SJSA1 (cell line): ENCODE results near the gene PC. TPM values are rescaled to one million over a fixed set of nuclear protein-coding genes. Genes with fewer than 3 reads are reported as not detected.
"Not testable (repeated sequence)": the region's sequence is repeated elsewhere in the genome, so short reads cannot be mapped to it uniquely, and the experiment has no call there.

ENCODE experiments used
- DNase-seq, 2 experiments: peaks; one replicate each; pipeline ENCODE4 v3.0.0-alpha.2; 2015 to 2020; ENCODE audit warnings: low spot score in 2 of 2, low read depth in 1 of 2
- H3K27ac ChIP-seq: fragments of 250-450 bp; sonication (Bioruptor Pico); 2 replicates; pipeline ENCODE4 v1.5.1; 2020; ENCODE audit warnings: mild to moderate bottlenecking, moderate library complexity
- H3K27me3 ChIP-seq: fragments of 250-450 bp; sonication (Bioruptor Pico); replicated peaks from 2 replicates; pipeline ENCODE4 v1.5.1; 2020; ENCODE audit warnings: mild to moderate bottlenecking, moderate library complexity
- H3K36me3 ChIP-seq: fragments of 250-450 bp; sonication (Bioruptor Pico); 2 replicates; pipeline ENCODE4 v1.5.1; 2020; ENCODE audit warnings: mild to moderate bottlenecking
- H3K4me1 ChIP-seq: fragments of 250-450 bp; sonication (Bioruptor Pico); replicated peaks from 2 replicates; pipeline ENCODE4 v1.6.1; 2021; ENCODE audit warnings: mild to moderate bottlenecking
- H3K4me3 ChIP-seq: fragments of 250-450 bp; sonication (Bioruptor Pico); 2 replicates; pipeline ENCODE4 v1.5.1; 2020; ENCODE audit warnings: mild to moderate bottlenecking
- H3K9me3 ChIP-seq: fragments of 250-450 bp; sonication (Bioruptor Pico); replicated peaks from 2 replicates; pipeline ENCODE4 v1.5.1; 2020; ENCODE audit warnings: mild to moderate bottlenecking
- total RNA-seq: library from RNA; depleted of rRNA; stranded (reverse); fragments of >200 nt; shearing (Covaris generic); gene quantifications from 2 replicates; pipeline ENCODE4 v1.2.3, GENCODE V29; 2014

Gene PC
- total RNA-seq, 1 experiment from 2014 or later: 42.0 TPM

DNA sequence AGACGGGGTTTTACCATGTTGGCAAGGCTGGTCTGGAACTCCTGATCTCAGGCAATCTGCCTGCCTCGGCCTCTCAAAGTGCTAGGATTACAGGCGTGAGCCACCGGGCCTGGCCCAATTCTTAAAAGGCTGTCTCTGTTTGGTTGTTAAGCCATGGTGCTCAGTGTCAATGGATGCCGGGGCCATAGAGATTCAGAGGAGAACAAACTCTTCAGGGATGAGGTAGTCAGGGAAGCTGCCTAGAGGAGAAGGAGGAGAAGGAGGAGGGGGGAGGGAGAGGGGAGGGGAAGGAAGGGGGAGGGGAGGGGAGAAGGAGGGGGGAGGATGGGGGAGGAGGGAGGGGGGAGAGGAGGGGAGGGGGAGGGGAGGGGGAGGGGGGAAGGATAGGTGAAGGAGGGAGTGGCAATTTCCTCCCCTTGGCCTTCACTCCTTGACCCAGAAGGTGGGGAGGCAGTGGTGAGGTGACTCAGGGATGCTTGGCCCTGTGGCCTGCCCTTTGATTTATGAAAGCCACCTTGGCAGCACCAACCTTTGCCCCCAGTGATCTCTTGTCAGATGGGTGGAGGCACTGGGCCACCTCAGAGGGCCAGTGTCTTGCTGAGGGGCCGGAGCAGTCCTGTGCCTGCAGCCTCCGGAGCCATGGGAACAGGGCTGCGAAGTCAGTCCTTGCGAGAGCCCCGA is 16.7 kb upstream of the PC start, which contains the start of gene C11orf86:
TSS of gene C11orf86 (plus strand) at position 581 of the 681 bp plus-strand sequence. CDS start at position 640, 59 bp downstream.
- no peak for DNase-seq
- Histone ChIP-seq H3K4me1 (peaks cover 22% of the 10 kb centered on the region), H3K9me3 (peaks cover 15% of the 10 kb centered on the region), H3K27me3 (no peaks in the 10 kb centered on the region), H3K36me3 (no peaks in the 10 kb centered on the region), H3K27ac (no peak within 1 kb of the TSS), H3K4me3 (no peak within 1 kb of the TSS)

GRCh38 chr11:66973956-66974580 is 15.9 kb upstream of the PC start:
- no peaks in the 10 kb centered on the region for H3K27me3 ChIP-seq
- H3K27ac ChIP-seq: no peak overlapping the region
- no peaks in the 10 kb centered on the region for H3K36me3 ChIP-seq
- H3K9me3 ChIP-seq: peaks cover 9% of the 10 kb centered on the region
- H3K4me1 ChIP-seq: peaks cover 28% of the 10 kb centered on the region
- DNase-seq: no peak
- no peak overlapping the region for H3K4me3 ChIP-seq

- no peaks in the 10 kb centered on the region for H3K27me3 ChIP-seq
- DNase-seq: no peak
- H3K4me3 ChIP-seq: no peak overlapping the region
- H3K36me3 ChIP-seq: no peaks in the 10 kb centered on the region
- peak overlapping the region; percentile 85 for H3K27ac ChIP-seq
- no peaks in the 10 kb centered on the region; the same call in 1 of the 2 replicates for H3K9me3 ChIP-seq
- peaks cover 39% of the 10 kb centered on the region for H3K4me1 ChIP-seq
These were observed 13.3 kb upstream of the PC start for GRCh38 chr11:66971488-66971887.

GRCh38 chr11:66970807-66971442 is 12.7 kb upstream of the PC start:
- H3K27ac ChIP-seq: peak overlapping the region; percentile 85
- H3K4me3 ChIP-seq: no peak overlapping the region
- H3K27me3 ChIP-seq: no peaks in the 10 kb centered on the region
- peak; percentile 95 to 98 for DNase-seq
- H3K4me1 ChIP-seq: peaks cover 39% of the 10 kb centered on the region
- no peaks in the 10 kb centered on the region for H3K36me3 ChIP-seq
- no peaks in the 10 kb centered on the region; the same call in 1 of the 2 replicates for H3K9me3 ChIP-seq

DNA sequence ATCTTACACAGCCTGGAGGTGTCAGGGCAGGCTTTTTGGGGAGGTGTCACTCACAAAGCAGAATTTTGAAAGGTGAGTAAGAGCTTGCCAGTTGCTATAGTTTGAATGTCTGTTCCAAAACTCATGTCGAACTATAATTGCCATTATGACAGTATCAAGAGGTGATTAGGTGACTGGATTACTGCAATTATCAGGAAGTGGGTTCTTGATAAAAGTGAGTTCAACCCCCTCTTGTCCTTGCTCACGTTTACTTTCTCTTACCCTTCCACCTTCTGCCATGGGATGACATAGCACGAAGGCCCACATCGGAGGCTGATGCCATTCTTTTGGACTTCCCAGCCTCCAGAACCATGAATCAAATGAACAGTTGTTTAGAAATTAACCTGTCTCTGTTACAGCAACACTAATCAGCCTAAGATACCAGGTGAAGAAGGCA is 12.2 kb upstream of the PC start:
- no peak for DNase-seq
- Histone ChIP-seq H3K9me3 (no peaks in the 10 kb centered on the region; the same call in 1 of the 2 replicates), H3K27ac (peak overlapping the region; percentile 85), H3K4me1 (peaks cover 39% of the 10 kb centered on the region), H3K27me3 (no peaks in the 10 kb centered on the region), H3K36me3 (no peaks in the 10 kb centered on the region), H3K4me3 (no peak overlapping the region)

GRCh38 chr11:66969584-66970225 is 11.5 kb upstream of the PC start:
- peaks cover 43% of the 10 kb centered on the region for H3K4me1 ChIP-seq
- H3K9me3 ChIP-seq: no peaks in the 10 kb centered on the region; the same call in 1 of the 2 replicates
- no peaks in the 10 kb centered on the region for H3K36me3 ChIP-seq
- peak overlapping the region; percentile 85 for H3K27ac ChIP-seq
- H3K4me3 ChIP-seq: no peak overlapping the region
- no peaks in the 10 kb centered on the region for H3K27me3 ChIP-seq
- DNase-seq: peak in 1 of 2 experiments; percentile 69

GRCh38 chr11:66967670-66968425 is 9.7 kb upstream of the PC start:
- peak overlapping the region; percentile 2 for H3K27ac ChIP-seq
- H3K4me1 ChIP-seq: peaks cover 43% of the 10 kb centered on the region
- no peak overlapping the region for H3K4me3 ChIP-seq
- no peaks in the 10 kb centered on the region for H3K36me3 ChIP-seq
- no peaks in the 10 kb centered on the region; the same call in 1 of the 2 replicates for H3K9me3 ChIP-seq
- no peaks in the 10 kb centered on the region for H3K27me3 ChIP-seq
- DNase-seq: peak in 1 of 2 experiments; percentile 43

DNA sequence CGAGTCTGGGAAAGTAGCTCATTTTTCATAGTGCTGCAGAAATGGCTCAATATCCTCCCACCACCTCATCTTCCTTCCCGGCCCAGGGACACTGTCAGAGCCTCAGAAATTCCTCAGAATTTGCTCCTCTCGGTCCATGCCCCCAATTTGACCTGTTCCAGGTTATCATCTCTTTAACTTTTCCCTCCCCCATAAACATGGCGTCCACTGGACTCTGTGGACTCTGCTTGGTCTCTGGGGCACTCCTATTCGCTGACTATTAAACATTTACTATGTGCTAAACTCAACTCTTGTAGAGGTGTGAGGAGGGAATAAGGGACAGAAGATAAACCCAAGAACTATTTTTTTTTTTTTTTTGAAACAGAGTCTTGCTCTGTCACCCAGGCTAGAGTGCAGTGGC is 8.2 kb upstream of the PC start:
- Histone ChIP-seq H3K27me3 (no peaks in the 10 kb centered on the region), H3K4me1 (peaks cover 36% of the 10 kb centered on the region), H3K4me3 (no peak overlapping the region), H3K27ac (no peak overlapping the region), H3K36me3 (no peaks in the 10 kb centered on the region), H3K9me3 (no peaks in the 10 kb centered on the region; the same call in 1 of the 2 replicates)
- DNase-seq: no peak

- 0 out of 2 replicates have a peak, but pooled peaks cover under 1% of the 10 kb centered on the region for H3K9me3 ChIP-seq
- H3K36me3 ChIP-seq: no peaks in the 10 kb centered on the region
- no peak overlapping the region for H3K27ac ChIP-seq
- H3K27me3 ChIP-seq: no peaks in the 10 kb centered on the region
- H3K4me3 ChIP-seq: no peak overlapping the region
- no peak for DNase-seq
- H3K4me1 ChIP-seq: peaks cover 17% of the 10 kb centered on the region
These were observed 6.3 kb upstream of the PC start for GRCh38 chr11:66964495-66964894.

DNA sequence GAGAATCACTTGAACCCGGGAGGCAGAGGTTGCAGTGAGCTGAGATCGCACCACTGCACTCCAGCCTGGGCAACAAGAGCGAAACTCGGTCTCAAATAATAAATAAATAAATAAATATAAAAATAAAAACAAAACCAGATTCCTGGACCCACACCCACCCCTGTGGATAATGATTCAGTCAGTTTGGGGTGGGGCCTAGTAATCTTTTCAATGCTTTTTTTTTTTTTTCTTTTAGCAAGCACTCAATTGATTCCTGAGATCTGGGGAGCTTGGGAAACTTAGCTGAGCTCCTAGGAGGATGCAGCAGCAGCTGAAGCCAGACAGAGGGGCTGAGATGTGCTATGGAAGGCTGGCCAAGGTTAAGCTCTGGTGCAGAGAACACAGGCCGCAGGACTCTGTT is 4.6 kb upstream of the PC start:
- H3K27ac ChIP-seq: no peak overlapping the region
- no peak overlapping the region for H3K4me3 ChIP-seq
- DNase-seq: no peak
- no peaks in the 10 kb centered on the region for H3K27me3 ChIP-seq
- H3K36me3 ChIP-seq: no peaks in the 10 kb centered on the region
- peaks cover 8% of the 10 kb centered on the region; the same call in 1 of the 2 replicates for H3K9me3 ChIP-seq
- H3K4me1 ChIP-seq: peaks cover 18% of the 10 kb centered on the region

- DNase-seq: no peak
- Histone ChIP-seq H3K4me3 (no peak overlapping the region), H3K27ac (no peak overlapping the region), H3K27me3 (no peaks in the 10 kb centered on the region), H3K4me1 (peaks cover 18% of the 10 kb centered on the region), H3K36me3 (no peaks in the 10 kb centered on the region), H3K9me3 (peaks cover 8% of the 10 kb centered on the region; the same call in 1 of the 2 replicates)
These were observed 4.1 kb upstream of the PC start for GRCh38 chr11:66962247-66962646.

DNA sequence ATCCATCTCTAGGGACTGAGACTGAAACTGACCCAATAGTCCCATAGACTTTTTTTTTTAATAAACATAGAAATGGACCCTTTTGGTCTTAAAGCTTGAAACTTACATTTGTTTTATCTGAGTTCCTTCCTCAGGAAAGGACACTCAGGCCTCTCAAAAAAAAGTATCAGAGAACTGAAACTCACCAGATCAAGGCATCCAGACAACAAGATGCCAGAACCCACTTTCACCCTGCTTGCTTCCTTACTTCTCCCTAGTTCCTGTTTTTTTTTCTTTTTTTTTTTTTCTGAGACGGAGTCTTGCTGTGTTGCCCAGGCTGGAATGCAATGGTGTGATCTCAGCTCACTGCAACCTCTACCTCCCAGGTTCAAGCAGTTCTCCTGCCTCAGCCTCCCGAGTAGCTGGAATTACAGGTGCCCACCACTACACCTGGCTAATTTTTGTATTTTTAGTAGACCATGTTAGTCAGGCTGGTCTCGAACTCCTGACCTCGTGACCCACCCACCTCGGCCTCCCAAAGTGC is 3.6 kb upstream of the PC start:
- H3K27me3 ChIP-seq, DNase-seq, H3K4me3 ChIP-seq, H3K36me3 ChIP-seq, H3K9me3 ChIP-seq, H3K27ac ChIP-seq: not testable (repeated sequence)
- peaks cover 23% of the 10 kb centered on the region for H3K4me1 ChIP-seq

DNA sequence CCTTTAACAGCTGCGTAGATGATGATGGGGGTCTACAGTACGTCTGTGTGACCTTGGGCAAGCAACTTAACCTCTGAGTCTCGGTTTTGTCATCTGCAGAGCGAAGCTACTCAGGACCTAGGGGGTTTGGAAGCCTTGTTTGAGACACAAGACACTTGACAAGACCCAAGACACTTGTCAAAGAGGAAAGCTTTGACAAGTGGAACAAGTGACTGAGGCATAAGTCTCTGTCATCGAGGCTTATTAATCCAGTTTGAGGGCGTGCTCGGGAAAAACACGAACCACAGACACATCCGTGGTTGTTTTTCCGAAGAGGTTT is 732 bp upstream of the PC start:
- H3K27me3 ChIP-seq: no peaks in the 10 kb centered on the region
- peaks cover 22% of the 10 kb centered on the region for H3K4me1 ChIP-seq
- peak overlapping the region; percentile 82 for H3K4me3 ChIP-seq
- H3K36me3 ChIP-seq: peaks cover 6% of the 10 kb centered on the region; the same call in 1 of the 2 replicates
- no peak for DNase-seq
- H3K9me3 ChIP-seq: peaks cover 8% of the 10 kb centered on the region; the same call in 1 of the 2 replicates
- H3K27ac ChIP-seq: 0 out of 2 replicates have a peak overlapping the region, but pooled peaks have one; percentile 0
